HG03439 (cell line): ENCODE measurements around the gene MACROD1.

ENCODE experiments used
- ATAC-seq: cut with Tn5 transposase; IDR thresholded peaks from one replicate; pipeline ENCODE4 v1.9.1; 2021; ENCODE audit warnings: mild to moderate bottlenecking, moderate library complexity; ENCODE audit not compliant: unreplicated experiment

The MACROD1 gene

DNA sequence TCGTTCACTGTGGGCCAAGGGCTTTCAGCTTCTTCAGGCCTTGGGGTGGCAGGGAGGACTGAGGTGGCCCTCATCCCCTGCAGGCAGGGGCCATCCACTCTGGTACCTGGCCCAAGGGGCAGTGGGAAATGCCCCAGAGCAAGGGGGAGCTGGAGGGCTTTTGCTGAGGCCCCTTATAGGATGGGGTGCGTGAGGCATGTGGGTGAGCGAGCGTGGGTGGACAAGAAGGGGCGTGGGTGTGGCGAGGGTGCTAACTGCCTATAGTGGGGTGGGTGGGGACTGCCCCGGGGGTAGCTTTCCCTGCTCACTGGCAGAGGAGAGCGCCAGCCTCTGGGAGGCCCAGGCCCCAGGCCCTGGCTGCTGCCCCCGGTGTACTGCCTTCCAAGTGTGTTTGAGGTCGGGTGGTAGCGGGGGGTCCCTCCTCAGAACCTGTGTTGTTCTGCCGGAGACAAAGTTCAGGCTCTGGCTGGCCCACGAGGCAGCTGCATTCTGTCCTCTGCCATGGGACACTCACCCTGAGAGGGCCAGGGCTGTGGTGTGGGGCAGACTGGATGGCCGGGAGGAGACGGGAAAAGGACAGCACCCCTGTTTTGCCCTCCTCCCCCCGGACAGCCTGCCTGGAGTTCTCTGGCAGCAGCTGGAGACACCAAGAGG is 126.8 kb downstream of the MACROD1 start:
- no peak for ATAC-seq

DNA sequence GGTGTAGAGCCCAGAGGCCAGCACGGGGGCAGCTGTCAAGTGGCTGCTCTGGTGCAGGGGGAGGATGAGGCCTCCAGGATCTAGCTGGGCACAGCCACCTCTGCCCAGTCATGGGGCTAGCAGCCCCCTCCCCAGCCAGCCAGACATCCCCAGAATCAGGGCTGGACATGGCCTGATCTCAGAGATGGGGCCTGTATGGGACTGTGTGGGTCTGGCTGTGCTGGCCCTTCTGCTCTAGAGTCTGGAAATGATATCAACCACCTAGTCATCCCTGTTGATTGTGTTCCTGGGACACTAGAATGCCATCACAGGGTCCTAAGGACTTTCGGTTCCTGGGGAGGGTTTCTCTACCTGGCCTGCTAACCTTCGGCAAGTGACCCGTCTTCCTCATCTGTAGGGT is 127.4 kb downstream of the MACROD1 start:
- no peak for ATAC-seq

DNA sequence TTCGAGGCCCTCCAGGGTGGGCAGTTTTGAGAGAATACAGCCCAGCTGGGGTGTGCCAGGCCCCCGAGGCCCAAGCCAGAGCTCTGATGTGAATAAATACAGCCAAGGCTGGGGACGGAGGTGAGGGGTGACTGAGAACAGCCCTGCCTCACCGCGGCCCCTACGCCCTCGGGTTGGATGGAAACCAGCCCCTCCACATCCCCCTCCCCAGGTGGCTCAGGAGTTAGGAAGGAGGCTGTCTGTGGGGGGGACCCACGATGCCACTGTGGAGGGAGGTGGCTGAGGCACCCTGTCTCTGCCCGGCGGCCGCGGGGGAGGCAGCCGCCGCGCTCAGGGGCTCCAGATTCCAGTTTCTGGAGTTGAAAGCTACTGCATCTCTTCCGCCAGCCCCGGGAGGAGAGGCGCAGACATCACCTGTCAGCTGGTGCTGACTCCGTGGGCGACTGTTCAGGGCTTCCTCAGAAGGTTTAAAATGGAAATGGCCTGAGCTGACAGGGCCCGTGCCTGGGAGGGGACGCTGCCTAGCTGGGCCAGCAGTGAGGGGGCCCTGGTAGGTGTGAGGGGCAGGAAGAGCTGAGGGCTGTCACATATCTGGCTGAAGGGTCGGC is 128.8 kb downstream of the MACROD1 start:
- ATAC-seq = no peak

DNA sequence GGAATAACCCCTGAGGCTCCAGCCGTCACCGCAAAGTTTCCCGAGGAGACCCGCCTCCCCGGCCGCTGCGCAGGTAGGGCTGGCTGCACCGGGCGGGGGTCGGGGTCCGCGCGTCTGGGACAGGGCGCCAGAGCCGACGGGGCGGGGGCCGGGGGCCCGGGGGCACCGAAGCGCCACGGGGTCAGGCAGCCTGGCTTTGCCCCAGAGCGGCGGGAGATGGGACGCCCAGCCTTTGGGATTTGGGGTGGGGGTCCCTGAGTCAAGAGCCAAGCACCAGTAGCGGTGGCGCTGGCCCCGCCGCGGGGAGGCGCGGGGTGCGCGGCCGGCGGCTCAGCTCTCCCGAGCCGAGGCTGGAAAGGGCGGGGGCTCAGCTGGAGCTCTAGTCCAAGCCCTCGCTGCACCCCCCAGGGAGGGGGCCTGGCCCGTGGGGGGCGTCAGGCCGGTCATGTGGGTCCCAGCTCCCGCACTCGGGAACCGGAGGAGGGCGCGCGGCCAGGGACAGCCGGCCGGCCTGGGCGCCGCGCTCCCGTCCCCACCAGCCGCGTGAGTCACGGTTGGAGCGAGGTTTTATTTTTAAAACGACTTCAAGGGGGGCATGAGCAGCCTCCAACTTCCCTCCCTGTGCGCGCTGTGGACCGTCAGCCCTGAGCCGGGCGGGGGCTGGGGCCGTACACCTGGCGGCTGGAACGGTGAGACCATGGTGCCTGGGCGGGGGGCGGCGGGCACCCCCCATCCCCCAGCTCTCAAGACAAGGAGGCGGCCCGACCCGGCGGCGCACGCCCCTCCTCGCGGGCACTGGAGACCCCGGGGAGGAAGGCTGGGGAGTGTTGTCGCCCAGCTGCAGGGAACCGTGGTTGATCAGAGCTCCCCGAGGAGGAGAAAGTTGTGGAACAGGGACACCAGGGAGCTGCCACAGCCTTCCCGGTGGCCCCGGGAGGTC is 129.6 kb downstream of the MACROD1 start:
- no peak for ATAC-seq

DNA sequence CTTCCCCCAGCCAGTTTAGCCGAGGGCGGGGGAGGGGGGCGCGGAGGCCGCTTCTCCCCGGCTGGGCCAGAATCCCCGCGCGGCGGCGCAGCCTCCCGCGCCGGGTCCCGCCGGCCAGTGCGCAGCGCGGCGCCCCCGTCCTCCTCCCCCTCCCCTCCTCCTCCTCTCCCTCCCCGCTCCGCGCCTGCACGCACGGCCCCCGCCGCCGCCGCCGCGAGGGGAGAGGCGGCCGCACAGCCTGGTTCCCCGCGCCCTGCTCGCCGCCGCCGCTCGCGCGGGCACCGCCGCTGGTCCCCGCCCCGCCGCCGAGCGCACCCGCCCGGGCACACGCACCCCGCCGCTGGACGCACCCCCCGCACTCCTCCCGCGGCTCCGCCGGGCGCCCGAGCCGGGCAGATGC is 130.3 kb downstream of the MACROD1 start, which contains the start of gene FLRT1:
TSS of gene FLRT1 (plus strand) at position 356 of the 400 bp plus-strand sequence. CDS start 80,337 bp downstream, outside the sequence.
- ATAC-seq = no peak

DNA sequence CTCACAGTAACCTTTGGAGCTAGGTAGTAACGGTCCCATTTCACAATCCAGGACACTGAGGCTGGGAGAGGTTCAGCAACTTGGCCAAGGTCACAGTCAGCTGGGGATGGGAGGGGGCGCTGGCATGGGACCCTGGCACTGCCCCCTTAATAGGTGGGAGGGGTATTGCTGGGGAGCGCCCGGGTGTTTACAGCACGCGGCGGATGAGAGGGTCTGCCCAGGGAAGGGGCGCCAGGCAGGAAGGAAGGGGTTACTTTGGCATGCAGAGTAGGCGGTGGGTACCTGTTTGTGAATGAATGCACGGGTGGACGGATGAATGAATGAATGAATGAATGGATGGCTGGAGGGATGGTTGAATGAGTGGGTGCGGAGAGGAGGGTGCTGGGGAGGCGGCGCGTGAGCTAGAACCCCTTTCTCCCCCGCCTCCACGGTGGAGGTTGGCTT is 130.8 kb downstream of the MACROD1 start:
- no peak for ATAC-seq

DNA sequence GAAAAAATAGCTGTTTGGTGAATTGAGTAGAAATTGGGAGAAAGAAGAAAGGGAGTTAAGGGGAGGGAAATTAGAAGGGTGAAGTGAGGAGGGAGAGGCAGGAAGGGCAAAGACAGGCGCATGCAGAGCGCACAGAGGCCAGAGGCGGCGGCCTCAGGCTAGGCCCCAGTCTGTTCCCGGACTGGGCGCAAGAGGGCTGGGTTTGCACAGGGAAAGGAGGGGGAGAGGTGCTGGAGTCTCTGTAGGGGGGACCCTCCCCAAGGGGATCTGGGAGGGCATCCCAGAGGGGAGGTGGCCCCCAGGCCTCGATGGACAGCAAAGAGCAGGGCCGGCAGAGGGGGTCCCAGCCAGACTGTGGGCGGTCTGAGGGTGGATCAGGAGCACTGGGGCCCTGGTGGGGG is 131.5 kb downstream of the MACROD1 start:
- ATAC-seq = no peak

DNA sequence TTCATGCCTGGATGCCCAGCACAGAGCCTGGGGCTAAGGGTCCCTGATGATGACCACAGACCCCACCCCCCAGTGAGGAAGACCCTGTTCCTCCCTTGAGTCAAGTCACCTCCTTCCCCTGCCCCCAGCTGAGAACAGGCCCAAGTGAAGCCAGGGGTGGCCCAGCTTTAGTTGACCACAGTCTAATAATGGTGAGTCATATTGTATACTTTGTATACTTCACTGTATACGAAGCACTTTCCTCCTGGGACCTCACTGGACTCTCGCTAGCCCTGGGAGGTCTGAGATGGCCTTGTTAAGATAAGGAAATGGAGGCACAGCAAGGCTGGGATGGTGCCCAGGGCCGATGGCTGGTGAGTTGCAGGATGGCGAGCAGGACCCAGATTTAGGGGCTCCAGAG is 133.9 kb downstream of the MACROD1 start:
- no peak for ATAC-seq

DNA sequence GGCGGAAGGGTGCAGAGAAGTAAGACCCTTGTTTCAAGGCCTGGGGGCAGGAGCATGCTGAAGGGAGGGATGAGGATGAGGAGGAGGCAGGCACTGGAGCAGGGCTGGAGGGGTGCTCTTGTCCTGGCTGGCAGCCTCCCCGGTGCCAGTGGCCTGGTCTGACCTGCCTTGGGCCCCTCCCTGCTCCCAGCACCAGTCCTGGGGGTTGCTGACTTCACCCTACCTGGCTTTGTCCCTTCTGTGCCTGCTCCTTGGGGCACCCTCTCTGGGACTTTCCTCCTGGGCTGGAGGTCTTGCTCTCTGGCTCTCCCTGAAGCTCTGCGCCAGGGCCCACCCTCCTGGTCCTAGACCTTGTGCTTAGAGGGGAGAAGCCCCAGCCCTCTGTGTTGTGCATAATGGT is 134.9 kb downstream of the MACROD1 start:
- no peak for ATAC-seq

DNA sequence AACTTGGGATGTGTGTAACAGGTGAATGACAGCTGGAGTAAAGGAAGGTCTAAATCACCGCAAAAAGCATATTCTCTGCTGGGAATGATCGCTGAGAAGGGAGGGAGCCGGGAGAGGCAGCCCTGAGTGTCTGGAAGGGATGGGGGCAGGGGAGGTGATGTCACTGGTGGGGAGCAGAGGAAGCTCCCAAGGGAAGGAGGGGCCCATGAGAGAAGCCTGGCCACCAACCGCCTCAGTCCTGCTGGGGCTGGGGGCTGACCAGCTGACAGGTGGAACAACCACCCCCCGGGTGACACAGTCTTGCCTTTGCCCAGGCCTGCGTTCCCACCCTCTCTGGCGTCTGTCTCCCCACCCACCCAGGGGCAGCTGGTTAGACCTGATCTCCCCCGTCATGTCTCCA is 136.1 kb downstream of the MACROD1 start:
- no peak for ATAC-seq

DNA sequence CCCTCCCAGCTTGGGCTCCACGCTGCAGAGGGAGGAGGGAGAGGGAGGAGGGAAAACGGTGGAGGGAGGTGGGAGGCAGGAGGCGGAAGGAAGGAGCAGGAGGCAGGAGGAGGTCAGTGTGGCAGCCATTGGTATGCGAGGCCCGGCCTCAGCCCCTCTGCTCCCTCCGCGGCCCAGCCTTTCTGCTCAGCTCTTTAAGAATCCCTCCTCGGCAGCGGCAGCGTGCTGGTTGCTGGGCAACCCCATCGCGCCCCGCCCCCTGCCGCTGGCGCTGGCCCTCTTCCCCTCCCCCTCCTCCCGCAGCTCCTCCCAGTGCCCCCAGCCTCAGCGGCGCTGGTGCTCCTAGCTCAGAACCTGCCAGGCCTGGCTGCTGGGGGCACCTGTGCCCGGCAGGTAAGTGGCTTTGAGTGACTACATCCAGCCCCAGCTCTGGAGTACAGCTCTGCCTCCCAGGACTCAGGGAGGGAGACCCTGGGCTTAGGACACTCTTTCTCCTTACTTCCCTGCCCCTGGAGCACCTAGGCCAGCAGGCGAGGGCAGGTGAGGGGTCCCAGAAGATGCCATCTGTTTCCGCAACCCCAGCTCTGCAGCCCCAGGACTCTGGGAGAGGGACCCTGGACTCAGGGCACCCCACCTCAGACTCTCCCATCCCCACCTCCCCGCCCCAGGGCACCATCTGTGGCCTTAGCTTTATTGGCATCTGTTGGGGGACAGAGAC is 137.4 kb downstream of the MACROD1 start:
- no peak for ATAC-seq

DNA sequence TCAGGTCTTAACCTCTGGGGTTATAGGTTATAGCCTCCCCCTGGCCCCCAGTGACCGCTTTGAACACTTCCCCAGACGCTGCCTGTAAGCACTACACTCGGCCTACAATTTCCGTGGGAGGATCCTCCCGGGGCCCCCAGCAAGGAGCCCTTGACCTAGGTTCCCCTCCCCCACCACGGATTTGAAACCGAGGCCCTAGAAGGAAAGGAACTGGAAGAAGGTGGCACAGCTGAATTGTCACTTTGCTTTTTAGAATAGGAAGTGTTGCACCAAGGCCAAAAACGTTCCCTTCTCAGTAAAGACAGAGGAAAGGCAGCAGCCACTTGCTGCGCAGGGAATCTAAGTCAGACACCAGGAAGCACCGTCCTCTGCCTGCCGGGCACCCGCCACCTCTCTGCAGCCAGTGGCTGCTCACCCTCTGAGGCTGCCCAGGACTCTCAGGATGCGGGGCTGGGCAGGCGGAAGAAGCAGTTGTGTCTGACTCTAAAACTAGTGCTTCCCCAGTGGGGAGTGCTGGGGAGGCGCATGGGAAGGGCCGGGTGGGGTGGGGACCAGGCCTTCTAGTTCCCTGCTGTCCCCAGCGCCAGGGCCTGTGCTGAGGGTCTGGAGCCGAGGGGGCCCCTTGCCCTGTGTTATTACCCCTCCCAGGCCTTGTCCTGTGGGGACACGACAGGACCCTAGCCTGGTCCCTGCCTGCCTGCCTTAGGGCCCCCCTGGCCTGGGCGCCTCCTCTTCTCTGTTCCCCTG is 138.1 kb downstream of the MACROD1 start:
- ATAC-seq = no peak

DNA sequence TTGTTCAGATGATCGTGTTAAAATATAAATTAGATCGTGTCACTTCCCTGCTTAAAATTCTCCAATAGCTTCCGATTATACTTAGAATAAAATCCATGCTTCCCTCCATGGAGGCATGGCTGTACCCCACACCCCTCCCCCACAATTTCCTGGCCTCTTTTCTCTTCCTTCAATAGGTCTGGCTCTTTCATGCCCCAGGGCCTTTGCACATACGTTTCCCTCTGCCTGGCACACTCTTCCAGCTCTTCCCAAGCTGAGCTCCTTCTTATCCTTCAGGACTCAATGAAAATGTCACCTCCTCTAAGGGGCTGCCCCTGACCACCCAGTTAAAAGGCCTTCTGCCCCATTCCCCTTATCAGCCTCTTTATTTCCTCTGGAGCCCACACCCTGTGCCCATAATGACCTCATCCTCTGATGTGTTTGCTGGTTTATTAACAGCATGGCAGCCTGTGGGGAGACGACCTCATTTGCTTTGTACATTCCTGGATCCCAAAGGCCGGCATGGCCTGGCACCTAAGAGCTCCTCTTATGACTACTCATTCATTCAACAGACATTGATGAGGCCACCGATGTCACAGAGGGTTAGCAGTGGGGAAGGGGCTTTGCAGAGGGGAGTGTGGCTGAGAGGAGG is 139.2 kb downstream of the MACROD1 start:
- ATAC-seq = no peak

DNA sequence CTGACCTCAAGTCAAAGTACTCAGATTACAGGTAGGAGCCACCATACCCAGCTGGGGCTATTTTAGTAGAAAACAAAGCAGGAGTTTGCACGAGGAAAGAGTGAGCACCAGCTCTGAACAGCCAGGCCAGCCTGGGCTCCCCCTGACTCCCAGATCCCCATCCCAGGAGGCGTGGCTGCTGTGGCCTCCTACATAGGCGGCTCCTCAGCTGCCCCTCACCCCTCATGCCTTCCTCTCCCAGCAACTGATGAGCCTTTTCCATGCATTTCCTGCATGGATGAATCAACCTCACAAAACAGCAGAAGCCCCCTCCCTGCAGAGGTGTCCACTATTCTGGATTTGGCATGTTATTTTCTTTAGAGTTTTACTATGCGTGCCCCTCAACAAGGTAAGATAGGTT is 140.7 kb downstream of the MACROD1 start:
- ATAC-seq = no peak

DNA sequence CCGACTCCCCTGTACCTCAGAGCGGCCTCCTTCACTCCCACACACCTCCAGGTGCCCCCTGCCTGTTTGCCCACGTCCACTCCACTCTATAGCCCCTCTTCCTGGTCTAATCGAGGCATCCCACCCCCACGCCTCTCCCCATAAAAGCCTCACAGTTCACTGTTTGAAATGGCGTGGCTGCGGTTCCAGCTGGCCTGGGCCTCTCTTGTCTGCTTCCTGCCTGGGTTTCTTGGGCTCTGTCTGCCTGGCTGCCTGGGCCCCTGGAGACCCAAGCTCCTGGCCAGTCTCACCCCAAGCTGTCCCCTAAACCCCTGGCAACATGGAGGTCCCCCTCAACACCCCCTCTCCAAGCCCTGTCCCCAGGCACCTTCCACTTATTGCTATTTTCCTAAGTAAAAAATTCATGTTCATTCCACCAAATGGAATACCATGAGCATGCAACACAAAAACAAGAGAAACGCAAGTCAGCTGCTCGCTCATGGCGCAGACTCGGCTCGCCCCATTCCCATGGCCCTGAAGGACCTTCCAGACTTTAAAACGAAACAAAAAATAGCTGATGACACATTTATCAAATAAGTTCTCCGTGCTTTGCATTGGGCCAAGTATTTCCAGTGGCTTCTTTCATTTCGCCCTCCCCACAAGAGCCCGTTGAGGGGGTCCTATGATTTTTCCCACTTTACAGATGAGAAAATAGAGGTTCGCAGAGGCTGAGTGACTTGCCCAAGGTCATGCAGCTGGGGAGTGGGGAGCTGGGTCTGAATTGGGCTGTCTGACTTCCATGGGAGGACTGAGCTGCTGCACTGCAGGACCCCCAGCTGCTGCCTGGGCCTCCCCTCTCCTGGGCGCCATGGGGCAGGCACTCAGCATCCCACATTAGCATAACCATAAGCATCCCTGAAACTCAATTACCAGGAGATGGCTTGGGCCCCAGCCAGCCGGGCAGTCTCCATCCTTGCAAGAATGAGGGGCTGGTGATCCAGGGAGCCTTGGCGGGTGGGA is 141.9 kb downstream of the MACROD1 start:
- no peak for ATAC-seq

DNA sequence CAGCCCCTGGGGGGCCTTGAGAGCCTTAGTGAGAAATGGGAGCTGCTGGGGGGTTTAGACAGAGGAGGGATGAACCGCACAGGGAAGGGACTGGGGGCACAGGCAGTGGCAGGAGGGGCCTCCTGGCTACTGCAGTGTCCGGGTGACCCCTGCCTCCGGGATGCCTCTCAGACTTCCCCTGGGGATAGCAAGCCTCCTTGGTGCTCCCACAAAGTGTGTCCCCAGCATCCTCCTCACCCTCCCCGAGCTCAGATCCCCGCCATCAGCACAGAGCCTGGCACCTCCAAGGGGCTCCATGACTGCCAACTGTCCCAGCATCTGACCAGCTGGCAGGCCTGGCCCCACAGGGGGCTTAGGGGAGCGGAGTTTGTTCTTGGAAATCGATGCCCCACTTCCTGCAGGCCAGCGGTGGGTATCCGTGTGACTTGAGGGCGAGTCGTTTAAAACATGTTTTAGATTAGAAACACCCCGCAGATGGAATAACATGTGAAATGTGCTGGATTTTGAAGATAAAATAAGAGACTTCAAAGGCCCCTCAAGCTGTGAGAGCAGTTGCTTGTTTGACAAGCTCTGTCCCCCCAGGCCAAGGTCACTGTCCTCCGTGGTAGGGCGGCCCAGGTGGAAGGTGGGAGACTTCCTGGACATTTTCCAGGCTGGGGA is 143.7 kb downstream of the MACROD1 start:
- no peak for ATAC-seq

DNA sequence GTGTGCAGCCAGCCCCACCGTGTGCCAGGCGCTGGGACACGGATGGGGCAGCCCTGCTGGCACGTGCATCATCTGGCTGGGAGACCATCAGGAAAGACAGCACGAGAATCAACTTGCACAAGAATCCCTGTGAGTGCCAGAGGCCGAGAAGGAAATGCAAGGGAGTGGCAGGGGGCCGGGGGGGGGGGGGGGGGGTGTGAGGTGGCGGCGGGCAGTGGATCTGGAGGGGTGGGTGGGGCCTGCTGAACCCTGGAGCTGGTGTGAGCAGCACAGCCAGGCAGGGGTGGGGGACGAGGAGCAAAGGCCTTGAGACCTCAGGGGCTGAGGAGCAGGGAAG is 144.2 kb downstream of the MACROD1 start:
- ATAC-seq = no peak
